Measurements from ENCODE around the gene PPP6R2.

PPP6R2 gene, protein sequence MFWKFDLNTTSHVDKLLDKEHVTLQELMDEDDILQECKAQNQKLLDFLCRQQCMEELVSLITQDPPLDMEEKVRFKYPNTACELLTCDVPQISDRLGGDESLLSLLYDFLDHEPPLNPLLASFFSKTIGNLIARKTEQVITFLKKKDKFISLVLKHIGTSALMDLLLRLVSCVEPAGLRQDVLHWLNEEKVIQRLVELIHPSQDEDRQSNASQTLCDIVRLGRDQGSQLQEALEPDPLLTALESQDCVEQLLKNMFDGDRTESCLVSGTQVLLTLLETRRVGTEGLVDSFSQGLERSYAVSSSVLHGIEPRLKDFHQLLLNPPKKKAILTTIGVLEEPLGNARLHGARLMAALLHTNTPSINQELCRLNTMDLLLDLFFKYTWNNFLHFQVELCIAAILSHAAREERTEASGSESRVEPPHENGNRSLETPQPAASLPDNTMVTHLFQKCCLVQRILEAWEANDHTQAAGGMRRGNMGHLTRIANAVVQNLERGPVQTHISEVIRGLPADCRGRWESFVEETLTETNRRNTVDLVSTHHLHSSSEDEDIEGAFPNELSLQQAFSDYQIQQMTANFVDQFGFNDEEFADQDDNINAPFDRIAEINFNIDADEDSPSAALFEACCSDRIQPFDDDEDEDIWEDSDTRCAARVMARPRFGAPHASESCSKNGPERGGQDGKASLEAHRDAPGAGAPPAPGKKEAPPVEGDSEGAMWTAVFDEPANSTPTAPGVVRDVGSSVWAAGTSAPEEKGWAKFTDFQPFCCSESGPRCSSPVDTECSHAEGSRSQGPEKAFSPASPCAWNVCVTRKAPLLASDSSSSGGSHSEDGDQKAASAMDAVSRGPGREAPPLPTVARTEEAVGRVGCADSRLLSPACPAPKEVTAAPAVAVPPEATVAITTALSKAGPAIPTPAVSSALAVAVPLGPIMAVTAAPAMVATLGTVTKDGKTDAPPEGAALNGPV

DNA sequence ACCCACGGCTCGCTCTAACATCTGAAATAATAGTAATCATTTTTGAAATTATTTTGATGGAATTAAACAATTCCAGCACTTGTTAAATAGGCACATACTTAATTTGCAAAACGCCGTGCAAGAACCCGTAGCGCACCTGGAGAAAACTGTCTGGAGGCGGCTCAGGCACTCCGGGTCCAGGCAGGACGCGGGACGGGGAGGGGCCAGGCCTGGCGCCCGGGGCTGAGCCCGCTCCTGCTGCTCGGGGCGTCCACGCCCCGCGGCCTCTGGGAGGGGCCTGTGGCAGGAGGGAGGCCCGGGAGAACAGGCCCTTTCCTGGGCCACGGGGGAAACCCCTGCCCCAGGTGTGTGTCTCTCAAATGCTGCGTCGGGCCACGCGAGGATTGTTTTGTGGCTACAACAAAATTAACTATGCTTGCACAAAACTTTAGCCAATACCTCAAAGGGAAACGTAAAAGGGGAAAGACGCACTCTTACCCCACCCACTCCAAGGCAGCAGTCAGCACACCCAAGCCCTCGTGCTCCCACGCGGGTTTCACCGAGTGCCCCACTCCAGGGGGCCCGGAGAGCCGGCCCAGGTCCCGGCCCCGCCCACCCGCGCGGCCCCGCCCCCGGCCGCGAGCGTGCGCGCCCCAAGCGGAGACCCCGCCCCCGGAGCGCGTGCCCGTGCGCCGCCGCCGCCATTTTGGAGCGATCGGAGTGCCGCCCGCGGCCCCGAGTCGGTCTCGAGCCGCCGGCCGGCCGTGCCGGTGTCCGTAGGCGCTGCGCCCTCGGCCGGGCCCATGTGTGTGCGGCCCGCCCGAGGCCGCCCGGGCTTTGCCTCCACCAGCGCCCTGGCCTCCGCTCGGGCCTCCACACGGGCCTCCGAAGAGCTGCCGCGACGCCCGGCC, at the start of gene PPP6R2:
Gene PPP6R2 (plus strand): TSS at position 677 of the 890 bp plus-strand sequence. CDS start 50,582 bp downstream, outside the sequence.
- intact Hi-C loops (cut with DNase I): loop anchor here (5.0 kb wide), 1 partner anchor 101 kb away; no protein-coding TSS in a partner anchor
- peak; percentile 50 to 95 (median 88) for DNase-seq

DNA sequence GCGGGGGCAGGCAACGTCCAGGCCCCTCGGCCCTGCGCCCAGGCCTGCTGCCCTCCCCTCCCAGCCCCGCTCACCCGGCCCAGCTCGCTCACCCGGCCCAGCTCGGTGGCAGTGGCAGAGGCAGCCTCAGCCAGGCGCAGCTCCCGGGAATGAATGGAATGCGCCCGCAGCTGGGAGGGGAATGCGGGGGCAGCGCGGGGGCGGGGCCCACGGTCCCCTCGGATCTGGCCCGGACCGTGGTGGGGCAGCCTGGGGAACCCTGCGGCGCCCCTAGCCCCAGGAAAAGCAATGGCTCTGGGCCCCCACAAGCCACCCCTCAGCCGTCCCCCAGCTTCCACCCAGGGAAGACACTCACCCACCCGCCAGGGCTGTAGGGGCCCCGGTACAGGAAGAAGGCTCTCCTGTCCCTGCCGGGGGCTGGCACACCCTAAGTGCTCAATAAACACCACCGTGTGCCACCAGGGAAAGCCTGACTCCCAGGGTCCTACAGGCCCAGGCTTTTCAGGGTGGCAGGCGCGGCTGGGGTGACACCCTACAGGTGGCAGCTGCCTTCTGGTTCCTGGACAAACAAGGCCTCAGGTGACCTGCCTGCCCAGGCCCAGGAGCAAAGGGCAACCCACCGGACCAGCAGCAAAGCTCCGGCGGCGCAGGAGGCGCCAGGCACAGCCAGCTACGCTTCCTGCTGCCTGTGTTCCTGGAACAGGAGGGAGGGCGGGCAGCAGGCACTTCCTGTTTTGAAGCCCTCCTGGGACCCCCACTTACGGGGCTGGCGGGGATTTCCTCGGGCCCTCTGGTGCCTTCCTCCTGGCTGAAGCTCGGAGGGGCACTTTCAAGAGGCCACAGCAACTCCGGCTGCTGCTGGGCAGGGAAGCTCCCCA, 49.4 kb upstream of the PPP6R2 start:
- DNase-seq: peak in 11 of 42 donors; percentile 14 to 71 (median 61)
- intact Hi-C loops (cut with DNase I): no loop called here

DNA sequence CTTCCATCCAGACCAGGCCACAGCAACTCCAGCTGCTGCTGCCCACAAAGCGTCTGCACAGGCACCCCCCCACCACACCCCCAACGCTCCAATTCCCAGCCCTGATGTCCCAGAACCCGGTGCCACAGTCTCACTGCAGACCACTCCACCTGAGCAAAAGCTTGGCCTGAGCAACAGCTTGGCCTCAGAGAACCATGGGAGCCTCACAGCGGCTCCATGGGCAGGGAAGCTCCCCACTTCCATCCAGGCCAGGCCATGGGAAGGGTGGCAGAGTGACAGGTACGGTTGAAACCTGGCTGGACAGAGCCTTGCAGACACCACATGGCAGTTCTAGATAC, 48.8 kb upstream of the PPP6R2 start:
- DNase-seq: no peak
- intact Hi-C loops (cut with DNase I): no loop called here

DNA sequence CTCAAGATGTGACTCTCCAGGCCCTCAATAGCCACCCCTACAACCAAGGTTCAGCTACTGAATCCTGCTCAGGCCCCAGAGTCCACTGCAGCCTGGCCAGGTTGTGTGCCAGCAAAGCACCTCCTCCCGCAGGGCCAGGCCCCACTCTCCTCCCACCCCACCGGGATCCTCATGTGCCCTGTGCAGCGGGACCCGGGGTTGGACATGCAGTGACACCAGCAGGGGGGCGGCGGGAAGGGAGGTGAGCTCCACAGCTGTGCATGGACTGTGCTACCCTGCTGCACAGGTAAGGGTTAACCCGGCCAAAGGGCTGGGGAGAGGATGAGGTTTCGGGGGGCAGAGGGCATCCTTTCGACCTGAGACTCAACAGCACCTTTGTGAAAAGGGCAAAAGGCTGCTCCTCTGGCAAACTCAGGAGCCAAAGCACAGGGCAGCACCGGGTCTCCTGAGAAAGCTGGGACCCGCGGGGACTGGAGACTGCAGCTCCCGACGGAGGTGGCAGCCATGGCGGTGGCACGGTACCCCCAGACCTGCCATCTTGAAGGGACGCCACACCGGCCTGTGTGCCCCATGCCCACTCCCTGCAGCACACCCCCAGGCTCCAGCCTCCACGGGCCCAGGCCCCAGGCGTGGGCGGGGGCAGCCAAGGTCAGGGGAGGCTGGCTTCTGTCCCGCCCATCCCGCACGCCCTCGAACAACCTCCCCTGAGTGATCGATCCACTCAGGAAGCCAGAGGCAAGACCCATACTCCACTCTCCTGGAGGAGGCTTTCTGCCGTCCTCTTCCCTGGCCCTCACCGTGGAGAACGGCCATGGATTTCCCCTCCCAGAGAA, 46.3 kb upstream of the PPP6R2 start:
- no peak for DNase-seq
- intact Hi-C loops (cut with DNase I): no loop called here

DNA sequence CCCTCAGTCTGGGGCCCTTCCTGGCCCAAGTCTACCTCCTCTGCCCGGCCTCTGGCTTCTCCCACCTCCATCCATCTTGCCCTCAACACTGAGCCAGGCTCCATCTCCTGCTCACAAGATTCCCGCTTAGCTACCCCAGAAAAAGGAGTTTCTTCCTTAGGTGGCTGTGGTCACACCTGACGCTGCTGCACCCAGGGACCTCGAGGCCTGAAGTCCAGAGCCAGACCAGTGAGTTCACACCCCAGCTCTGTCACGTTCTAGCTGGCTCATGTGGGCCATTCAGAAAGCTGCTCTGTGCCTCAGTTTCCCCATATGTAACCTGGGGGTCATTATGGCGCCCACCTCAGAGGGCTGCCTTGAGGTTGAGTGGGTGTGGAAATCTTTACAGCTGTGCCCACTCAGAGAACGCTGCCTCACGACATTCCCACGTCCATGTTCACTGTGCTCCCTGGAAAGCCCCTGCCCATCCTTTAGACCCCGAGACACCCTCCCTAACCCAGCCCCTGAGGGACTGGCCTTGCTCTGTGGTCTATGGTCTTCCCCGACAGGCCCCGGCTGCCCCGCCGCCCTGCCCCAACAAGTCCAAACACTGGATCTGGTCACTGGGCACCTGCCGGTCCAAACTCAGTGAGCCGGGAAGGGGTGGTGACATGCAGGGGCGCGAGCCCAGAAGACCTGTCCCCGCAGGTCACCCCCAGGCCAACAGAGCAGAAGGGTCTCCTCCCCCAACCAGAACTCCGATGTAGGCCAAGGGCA, 45.4 kb upstream of the PPP6R2 start:
- no peak for DNase-seq
- intact Hi-C loops (cut with DNase I): no loop called here

DNA sequence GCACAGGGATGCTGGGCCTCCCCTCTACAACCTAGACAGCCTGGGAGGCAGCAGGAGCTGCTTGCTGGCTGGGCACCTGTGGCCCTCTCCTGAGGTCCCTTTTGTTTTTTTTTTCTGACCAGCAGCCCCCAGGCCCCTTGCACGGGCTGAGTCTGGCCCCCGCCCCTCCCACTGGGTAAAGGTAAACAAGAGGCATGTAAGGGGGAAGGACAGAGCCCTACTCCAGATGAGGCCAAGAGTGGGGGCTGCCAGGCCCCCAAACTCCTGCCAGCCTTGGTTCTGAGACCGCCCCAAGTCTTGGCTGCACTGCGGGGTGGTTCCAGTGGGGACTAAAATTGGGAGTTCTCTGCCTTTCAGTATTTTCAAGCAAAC, 44.9 kb upstream of the PPP6R2 start:
- intact Hi-C loops (cut with DNase I): no loop called here
- no peak for DNase-seq

DNA sequence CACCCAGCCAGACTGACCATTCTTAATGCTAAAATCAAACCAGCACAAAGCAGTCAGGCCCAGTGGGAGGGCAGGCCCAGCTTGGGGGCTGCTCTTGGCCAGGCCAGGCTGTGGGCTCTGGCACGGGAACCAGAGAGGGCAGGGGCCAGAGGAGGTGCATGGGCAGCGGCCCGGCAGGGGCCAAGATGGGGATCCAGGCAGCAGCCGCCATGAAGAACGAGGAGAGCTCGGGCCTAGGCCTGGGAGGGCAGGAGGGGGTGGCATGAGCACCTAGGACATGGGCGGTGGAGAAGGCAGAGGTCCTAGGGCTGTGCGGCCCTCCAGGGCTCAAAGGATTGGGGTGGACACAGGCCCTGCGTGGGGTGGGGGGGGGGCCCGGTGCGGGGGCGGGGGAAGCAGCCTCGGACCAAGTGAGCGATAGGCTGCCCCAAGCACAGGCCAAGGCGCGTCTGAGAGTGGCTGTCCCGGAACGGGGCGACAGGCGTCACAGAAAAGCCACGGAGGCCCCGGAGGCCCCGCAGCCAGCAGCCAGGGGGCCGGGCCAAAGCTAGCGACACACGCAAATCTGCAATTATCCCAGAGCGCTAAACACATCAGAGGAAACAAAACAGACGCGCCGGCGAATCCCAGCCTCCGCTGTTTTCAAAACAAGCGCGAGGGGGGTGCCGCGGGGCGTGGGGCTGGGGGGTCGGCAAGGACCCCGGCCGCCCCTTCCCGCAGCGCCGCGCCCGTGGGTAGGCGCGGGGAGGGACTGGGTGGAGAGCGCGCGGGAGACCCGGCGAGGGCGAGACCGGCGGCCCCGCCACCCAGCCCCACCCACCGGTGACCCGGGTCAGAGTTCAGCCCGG, 44.0 kb upstream of the PPP6R2 start:
- peak in 3 of 42 donors; percentile 12 to 32 (median 28) for DNase-seq
- intact Hi-C loops (cut with DNase I): no loop called here

DNA sequence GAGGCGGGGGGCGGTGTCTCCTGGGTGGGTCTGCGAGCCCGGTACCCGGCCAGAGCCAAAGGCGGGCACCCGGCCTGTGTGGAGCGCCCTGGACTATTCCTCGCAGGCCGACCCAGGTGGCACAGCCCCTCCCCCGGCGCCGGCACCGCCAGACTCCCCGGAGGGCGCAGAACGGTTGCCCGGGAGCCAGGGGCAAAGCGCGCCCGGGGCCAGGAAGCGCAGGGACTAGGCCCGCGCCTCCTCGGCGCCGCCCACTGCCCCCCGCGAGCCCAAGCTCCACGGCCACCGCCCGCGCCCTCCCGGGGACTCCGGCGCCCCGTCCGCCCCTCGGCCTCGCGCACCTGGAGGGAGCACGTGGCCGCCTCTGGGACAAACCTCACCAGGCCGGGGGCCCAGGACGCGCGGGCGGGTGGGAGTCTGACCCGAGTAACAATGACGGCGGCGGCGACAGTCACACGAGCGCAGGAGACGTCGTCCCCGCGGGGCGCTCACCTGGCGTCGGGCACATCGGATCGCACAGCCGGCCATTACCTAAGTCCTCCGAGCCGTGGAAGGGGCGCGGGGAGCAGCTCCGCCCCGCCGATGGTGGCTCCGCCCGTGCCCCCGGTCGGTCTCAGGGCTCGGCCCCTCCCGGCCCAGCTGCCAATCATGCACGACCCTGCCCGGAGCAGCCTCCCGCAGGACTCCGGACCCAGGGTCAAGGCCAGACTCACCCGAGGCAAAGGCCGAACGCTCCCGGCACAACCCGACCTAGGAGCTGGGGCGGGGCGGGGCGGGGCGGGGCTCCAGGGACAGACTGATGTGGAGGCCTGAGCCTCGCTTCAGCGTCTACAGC, 43.1 kb upstream of the PPP6R2 start:
- intact Hi-C loops (cut with DNase I): no loop called here
- DNase-seq: peak in 2 of 42 donors; percentile 18 to 29

DNA sequence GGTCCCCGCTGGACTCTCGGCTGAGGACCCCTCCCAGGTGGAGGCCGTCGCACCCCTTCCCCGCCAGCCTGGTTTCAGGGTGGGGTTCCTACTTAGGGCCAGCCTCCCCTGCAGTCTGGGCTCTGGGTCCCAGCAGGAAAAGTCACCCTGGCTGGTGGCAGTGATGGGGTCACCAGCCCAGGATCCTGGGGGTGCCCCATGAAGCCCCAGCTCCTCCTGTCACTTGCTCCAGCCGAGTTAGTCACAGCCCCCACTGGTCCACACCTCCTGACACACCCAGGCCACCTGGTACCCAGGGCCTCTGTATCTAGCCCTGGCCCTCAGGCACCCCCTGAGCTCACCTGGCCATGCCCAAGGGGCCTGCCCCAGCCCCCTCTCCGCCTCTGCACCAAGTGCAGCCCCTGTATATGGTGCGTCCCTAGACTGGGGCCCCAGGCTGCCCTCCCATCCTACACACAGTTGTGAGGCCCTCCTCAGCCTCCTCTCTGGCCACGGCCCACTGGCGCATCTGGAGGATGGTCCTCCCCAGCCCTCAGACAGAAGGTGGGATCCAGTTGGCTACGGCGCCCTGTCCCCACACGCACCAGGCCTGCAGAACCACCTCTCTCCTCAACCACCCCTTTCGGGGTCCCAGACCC, 42.4 kb upstream of the PPP6R2 start:
- intact Hi-C loops (cut with DNase I): no loop called here
- no peak for DNase-seq

DNA sequence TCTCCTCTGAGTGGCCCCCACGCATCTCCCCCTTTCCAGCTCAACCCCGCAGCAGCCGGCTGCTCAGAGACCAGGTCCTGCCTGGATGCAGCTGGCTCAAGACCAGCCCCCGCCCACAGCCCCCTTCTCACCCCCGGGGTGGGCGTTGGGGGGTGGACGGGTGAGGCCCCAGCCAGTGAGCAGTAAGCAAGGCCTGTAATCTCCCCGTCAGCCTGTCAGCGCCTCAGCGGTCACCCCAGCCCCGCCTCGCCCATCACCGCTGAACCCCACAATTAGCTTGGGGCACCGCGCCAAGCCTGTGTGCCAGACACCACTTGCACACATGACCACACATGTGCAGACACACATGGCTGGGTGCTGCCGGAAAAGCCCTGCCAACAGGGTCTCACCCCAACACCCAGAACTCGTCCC, 41.5 kb upstream of the PPP6R2 start:
- DNase-seq: no peak
- intact Hi-C loops (cut with DNase I): no loop called here

DNA sequence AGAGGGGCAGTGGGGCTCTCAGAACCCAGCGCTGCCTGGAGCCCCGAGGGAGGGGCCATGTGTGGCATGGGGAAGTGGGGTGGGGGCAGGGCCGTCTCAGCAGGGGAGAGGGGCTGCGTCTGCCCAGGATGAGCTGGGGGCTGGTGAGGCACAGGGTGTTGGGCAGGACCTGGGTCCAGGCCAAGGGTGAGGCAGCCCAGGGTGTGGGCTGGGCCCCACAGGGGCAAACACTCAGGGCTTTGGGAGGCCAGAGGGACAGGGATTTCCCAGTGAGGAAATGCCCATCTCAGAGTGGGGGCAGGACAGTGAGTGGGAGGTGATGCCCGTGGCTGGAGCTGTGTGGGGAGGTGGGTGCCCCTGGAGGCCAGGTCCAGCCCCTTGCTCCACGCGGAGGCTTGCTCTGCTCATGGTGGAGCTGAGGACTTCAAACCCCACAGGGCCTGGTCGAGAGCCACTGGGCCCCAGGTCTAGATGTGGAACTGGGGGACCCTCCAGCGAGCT, 41.0 kb upstream of the PPP6R2 start:
- intact Hi-C loops (cut with DNase I): no loop called here
- peak in 1 of 42 donors; percentile 29 for DNase-seq

DNA sequence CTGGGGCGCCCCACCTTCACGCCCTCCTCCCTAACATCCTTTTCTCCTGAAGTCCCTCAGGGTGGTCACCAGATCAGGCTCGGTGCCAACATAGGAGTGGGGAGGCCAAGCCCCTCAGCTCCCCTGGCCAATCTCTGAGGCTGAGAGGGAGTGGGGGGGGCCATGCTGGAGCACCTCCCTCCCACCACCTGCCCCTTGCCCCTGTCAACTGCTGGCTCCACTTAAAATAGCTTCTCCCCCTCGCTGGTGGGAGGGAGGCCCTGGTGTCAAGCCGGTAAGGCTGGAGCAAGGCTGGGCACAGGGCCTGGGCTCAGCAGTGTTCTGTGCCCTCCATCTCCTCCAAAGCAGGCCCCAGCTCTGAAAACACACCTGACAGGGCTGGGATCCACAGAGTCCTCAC, 40.6 kb upstream of the PPP6R2 start:
- intact Hi-C loops (cut with DNase I): no loop called here
- no peak for DNase-seq

DNA sequence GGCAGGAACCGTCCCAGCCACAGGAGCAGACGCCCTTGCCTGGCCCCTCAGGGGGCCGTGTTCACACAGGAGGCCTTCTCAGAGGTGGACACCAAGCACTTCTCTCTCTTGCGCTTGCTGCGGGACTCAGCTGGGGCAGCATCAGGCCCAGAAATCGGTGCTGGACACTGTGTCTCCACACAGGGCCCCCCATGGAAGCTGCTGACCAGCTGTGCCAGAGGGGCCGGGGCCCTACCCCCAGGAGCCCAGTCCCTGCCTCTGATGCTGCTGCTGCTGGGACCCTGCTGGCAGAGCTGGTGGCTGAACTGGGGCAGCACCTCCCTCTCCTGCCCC, 39.6 kb upstream of the PPP6R2 start:
- peak in 8 of 42 donors; percentile 36 to 77 (median 62) for DNase-seq
- intact Hi-C loops (cut with DNase I): no loop called here

DNA sequence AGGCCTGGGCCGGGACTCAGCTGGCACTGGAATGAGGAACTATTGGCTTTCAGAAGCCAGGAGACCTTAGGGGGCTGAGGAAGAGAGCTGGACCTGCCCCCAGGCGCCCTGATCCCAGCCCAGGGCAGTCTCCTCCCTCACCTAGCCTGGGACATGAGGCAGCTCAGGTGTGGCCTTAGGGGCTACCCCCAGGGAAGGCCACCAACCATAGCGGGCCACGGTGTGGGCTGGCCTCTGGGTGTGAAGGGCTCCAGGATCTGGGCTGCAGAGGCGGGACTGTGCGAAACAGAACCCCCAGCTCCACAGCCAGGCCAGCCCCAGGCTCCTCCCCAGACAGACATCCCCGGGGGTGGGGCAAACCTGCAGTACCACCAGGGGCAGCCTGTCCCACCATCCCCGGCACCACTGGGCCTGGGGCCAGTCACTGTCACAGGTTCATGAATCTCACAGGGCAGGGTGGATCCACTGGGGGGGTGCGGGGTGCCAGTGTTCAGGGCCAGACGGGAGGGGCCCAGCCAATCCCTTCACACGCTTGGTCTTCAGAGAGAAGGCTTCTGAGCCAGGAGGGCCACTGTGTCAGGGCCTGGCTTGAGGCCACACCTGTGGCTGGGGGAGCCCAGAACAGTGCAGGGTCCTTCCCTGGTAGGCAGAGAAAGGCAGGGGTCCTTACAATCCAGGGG, 39.1 kb upstream of the PPP6R2 start:
- peak in 23 of 42 donors; percentile 31 to 73 (median 55) for DNase-seq
- intact Hi-C loops (cut with DNase I): no loop called here

All from head of caudate nucleus (tissue), 42 donors.